CD14-positive monocyte (primary cell): ENCODE data around the gene NUMBL. TPM values are rescaled to one million over a fixed set of nuclear protein-coding genes. Genes with fewer than 3 reads are reported as not detected.

Source experiments
- DNase-seq, 3 donors: peaks; one replicate each; pipeline ENCODE4 v3.0.0-alpha.2; 2011 to 2022
- H2AFZ ChIP-seq: 2 replicates; pipeline ENCODE4 v1.6.0; 2012; ENCODE audit warnings: mild to moderate bottlenecking, low read depth, low read length, inconsistent platforms; ENCODE audit not compliant: insufficient read depth, poor library complexity, severe bottlenecking
- H3K27ac ChIP-seq, 2 donors: 1 replicate in 1 of 2; 2 replicates in 1 of 2; pipeline ENCODE4 v1.5.1; 2012 to 2013; ENCODE audit warnings: low read length in 2 of 2, control low read depth in 1 of 2, inconsistent platforms in 1 of 2, low read depth in 1 of 2, mild to moderate bottlenecking in 1 of 2
- H3K27me3 ChIP-seq, 2 donors: one replicate each; pipeline versions ENCODE4 v1.6.0 to v1.6.1; 2011 to 2013; ENCODE audit warnings: low read length in 2 of 2; ENCODE audit not compliant: control insufficient read depth in 2 of 2, insufficient read depth in 2 of 2
- H3K36me3 ChIP-seq, 2 donors: replicated peaks in 1 of 2; 1 replicate in 1 of 2; 2 replicates in 1 of 2; pipeline versions ENCODE4 v1.5.1 to v1.6.1; 2012 to 2013; ENCODE audit warnings: low read length in 2 of 2, control low read depth in 1 of 2, inconsistent platforms in 1 of 2, mild to moderate bottlenecking in 1 of 2; ENCODE audit not compliant: insufficient read depth in 2 of 2, control insufficient read depth in 1 of 2
- H3K4me1 ChIP-seq, 2 donors: 1 replicate in 1 of 2; 2 replicates in 1 of 2; pipeline versions ENCODE4 v1.5.1 to v1.6.1; 2012 to 2013; ENCODE audit warnings: low read length in 2 of 2, control low read depth in 1 of 2, inconsistent platforms in 1 of 2, mild to moderate bottlenecking in 1 of 2, moderate library complexity in 1 of 2; ENCODE audit not compliant: insufficient read depth in 2 of 2, control insufficient read depth in 1 of 2
- H3K4me2 ChIP-seq: replicated peaks from 2 replicates; pipeline ENCODE3; 2012; ENCODE audit warnings: low read length, moderate library complexity, mild to moderate bottlenecking; ENCODE audit not compliant: poor library complexity, severe bottlenecking; ENCODE audit errors: extremely low read depth
- H3K4me3 ChIP-seq, 3 experiments: fragments of 200-600 bp in 1 of 3; sonication (generic) in 1 of 3; replicated peaks in 1 of 3; 1 replicate in 2 of 3; 2 replicates in 1 of 3; pipeline ENCODE4 v1.5.1; 2011 to 2013; ENCODE audit warnings: low read length in 3 of 3, mild to moderate bottlenecking in 3 of 3, control low read depth in 2 of 3, low read depth in 2 of 3, inconsistent platforms in 1 of 3, moderate library complexity in 1 of 3
- H3K79me2 ChIP-seq: 2 replicates; pipeline ENCODE4 v1.6.0; 2012; ENCODE audit warnings: mild to moderate bottlenecking, control low read depth, inconsistent platforms, low read length, moderate library complexity; ENCODE audit not compliant: insufficient read depth
- H3K9ac ChIP-seq: 2 replicates; pipeline ENCODE4 v1.6.0; 2017; ENCODE audit warnings: low read length, mild to moderate bottlenecking; ENCODE audit not compliant: insufficient read depth, poor library complexity, severe bottlenecking
- H3K9me3 ChIP-seq, 2 donors: replicated peaks in 1 of 2; 1 replicate in 1 of 2; 2 replicates in 1 of 2; pipeline versions ENCODE4 v1.5.1 to v1.6.1; 2012 to 2013; ENCODE audit warnings: low read length in 2 of 2, control low read depth in 1 of 2; ENCODE audit not compliant: control insufficient read depth in 1 of 2, insufficient read depth in 1 of 2
- H4K20me1 ChIP-seq: 2 replicates; pipeline ENCODE4 v1.6.0; 2012; ENCODE audit warnings: mild to moderate bottlenecking, low read length, control low read depth, moderate library complexity; ENCODE audit not compliant: insufficient read depth
- H3K27ac Mint-ChIP-seq, 7 donors: one replicate each; pipeline ENCODE4 v1.8.0; 2020; ENCODE audit warnings: mild to moderate bottlenecking in 7 of 7, mixed read lengths in 7 of 7, moderate library complexity in 6 of 7, inconsistent platforms in 2 of 7
- H3K27me3 Mint-ChIP-seq, 3 donors: one replicate each; pipeline ENCODE4 v1.8.0; 2021 to 2022; ENCODE audit warnings: low read depth in 3 of 3, mild to moderate bottlenecking in 3 of 3, mixed read lengths in 3 of 3, moderate library complexity in 3 of 3, inconsistent platforms in 1 of 3
- H3K36me3 Mint-ChIP-seq, 2 donors: one replicate each; pipeline ENCODE4 v1.8.0; 2020; ENCODE audit warnings: mixed read lengths in 2 of 2, inconsistent platforms in 1 of 2, mild to moderate bottlenecking in 1 of 2
- H3K4me1 Mint-ChIP-seq: one replicate; pipeline ENCODE4 v1.8.0; 2020; ENCODE audit warnings: mild to moderate bottlenecking, mixed read lengths
- H3K4me3 Mint-ChIP-seq, 2 donors: one replicate each; pipeline ENCODE4 v1.8.0; 2020; ENCODE audit warnings: mild to moderate bottlenecking in 2 of 2, mixed read lengths in 2 of 2, moderate library complexity in 1 of 2
- H3K9me3 Mint-ChIP-seq, 7 donors: one replicate each; pipeline ENCODE4 v1.8.0; 2020 to 2022; ENCODE audit warnings: mixed read lengths in 7 of 7, mild to moderate bottlenecking in 6 of 7, moderate library complexity in 6 of 7, inconsistent platforms in 2 of 7
- WGBS: methylation state at CpG from one replicate; pipeline ENCODE4 v1.1.5; 2013; ENCODE audit warnings: missing lambda C conversion rate; ENCODE audit not compliant: insufficient coverage; 5-methylcytosine and 5-hydroxymethylcytosine counted together
- intact Hi-C, 2 donors: fragments of 100-400 bp; cut with micrococcal nuclease; formaldehyde crosslinking; loops; one replicate each; pipeline versions ENCODE4 v1.15.0 to v1.15.1; 2023
- polyA plus RNA-seq, 3 donors: library from polyadenylated mRNA; depleted of rRNA in 1 of 3; unstranded in 2 of 3; stranded (reverse) in 1 of 3; fragments of 300-500 nt in 2 of 3; fragments of >200 nt in 1 of 3; fragmentation: Illumina TruSeq in 2 of 3; gene quantifications; 1 replicate in 2 of 3; 2 replicates in 1 of 3; pipeline ENCODE4 v1.2.3, GENCODE V29; 2012 to 2021
- TF ChIP-seq, protein P1 (sequence below): fragments of 200-600 bp; IDR thresholded peaks from one replicate; pipeline ENCODE4 v1.8.0; 2022; ENCODE audit warnings: antibody characterized with exemption, mild to moderate bottlenecking

Gene NUMBL
- polyA plus RNA-seq, 3 donors = 0.12 to 7.2 (median 0.45) TPM

DNA sequence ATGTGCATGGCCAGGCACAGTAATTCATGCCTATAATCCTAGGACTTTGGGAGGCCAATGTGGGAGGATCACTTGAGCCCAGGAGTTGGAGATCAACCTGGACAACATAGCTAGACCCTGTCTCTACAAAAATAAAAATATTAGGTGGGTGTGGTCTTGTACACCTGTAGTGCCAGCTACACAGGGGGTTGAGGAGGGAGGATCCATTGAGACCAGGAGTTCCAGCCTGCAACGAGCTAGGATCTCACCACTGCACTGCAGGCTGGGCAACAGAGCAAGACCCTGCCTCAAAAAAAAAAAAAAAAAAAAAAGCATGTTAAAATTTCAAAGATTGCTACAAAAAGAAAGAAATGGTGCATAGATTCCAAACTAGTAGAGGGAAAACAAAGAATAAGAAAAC, 52.1 kb downstream of the NUMBL start:
- no CpG with 5 or more reads among the region's 1 CpG for WGBS

DNA sequence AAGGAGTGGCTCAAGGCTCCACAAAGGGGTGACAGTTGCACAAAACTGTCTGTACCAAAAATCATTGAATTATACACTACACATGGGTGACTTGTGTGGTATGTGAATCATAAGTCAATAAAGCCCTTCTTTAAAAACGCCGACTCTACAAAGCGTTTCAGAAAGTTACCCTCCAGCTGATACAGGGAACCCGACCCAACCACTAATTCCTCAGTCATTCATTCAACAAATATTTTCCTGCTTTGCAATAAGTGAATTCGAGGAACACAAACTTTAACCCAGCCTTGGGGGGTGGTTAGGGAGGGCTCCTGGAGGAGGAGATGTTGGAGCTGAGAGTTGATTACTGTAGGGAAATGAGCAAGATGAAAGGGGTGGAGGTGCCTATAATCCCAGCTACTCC, 57.2 kb downstream of the NUMBL start:
- no peaks in the 10 kb centered on the region for H3K36me3 ChIP-seq
- H3K9me3 Mint-ChIP-seq = peaks cover 0 to 2% (median 0%) of the 10 kb centered on the region in 7 donors
- H3K4me2 ChIP-seq = no peak overlapping the region
- no peak overlapping the region for H3K27ac ChIP-seq
- H3K4me1 ChIP-seq = peaks cover 0 to 4% of the 10 kb centered on the region in 2 donors
- no peak for DNase-seq
- no peaks in the 10 kb centered on the region for H3K79me2 ChIP-seq
- no peak overlapping the region for H3K4me3 ChIP-seq
- peaks cover 4% of the 10 kb centered on the region for H3K4me1 Mint-ChIP-seq
- peaks cover 0 to 5% of the 10 kb centered on the region in 2 donors for H3K27me3 ChIP-seq
- H4K20me1 ChIP-seq = no peaks in the 10 kb centered on the region
- no peak overlapping the region for H2AFZ ChIP-seq
- H3K27ac Mint-ChIP-seq = peak overlapping the region in 1 of 7 donors; percentile 14
- peaks cover 3 to 5% of the 10 kb centered on the region in 2 donors for H3K36me3 Mint-ChIP-seq
- peaks cover 10 to 22% (median 10%) of the 10 kb centered on the region in 3 donors for H3K27me3 Mint-ChIP-seq
- H3K9me3 ChIP-seq = no peaks in the 10 kb centered on the region
- intact Hi-C loops = loop anchor here (5.0 kb wide), 2 partner anchors 91 to 326 kb away; no protein-coding TSS in a partner anchor
- H3K9ac ChIP-seq = no peak overlapping the region
- peak overlapping the region in 1 of 2 donors; percentile 47 for H3K4me3 Mint-ChIP-seq
- WGBS = no CpG with 5 or more reads among the region's 5 CpGs
- TF ChIP-seq, protein P1, sequence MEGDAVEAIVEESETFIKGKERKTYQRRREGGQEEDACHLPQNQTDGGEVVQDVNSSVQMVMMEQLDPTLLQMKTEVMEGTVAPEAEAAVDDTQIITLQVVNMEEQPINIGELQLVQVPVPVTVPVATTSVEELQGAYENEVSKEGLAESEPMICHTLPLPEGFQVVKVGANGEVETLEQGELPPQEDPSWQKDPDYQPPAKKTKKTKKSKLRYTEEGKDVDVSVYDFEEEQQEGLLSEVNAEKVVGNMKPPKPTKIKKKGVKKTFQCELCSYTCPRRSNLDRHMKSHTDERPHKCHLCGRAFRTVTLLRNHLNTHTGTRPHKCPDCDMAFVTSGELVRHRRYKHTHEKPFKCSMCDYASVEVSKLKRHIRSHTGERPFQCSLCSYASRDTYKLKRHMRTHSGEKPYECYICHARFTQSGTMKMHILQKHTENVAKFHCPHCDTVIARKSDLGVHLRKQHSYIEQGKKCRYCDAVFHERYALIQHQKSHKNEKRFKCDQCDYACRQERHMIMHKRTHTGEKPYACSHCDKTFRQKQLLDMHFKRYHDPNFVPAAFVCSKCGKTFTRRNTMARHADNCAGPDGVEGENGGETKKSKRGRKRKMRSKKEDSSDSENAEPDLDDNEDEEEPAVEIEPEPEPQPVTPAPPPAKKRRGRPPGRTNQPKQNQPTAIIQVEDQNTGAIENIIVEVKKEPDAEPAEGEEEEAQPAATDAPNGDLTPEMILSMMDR = no peak

More for the DNA sequence above, 52.1 kb downstream of the NUMBL start:
- Mint-ChIP-seq H3K27ac (no peak overlapping the region), H3K27me3 (peaks cover 11 to 21% (median 21%) of the 10 kb centered on the region in 3 donors), H3K36me3 (no peaks in the 10 kb centered on the region), H3K4me1 (peaks cover 8% of the 10 kb centered on the region), H3K4me3 (no peak overlapping the region), H3K9me3 (peaks cover 0 to 2% (median 0%) of the 10 kb centered on the region in 7 donors)
- no peak overlapping the region for H3K4me2 ChIP-seq
- no peak overlapping the region for H3K9ac ChIP-seq
- peaks cover 0 to 4% of the 10 kb centered on the region in 2 donors for H3K4me1 ChIP-seq
- intact Hi-C loops = no loop called here
- no peak for DNase-seq
- no peaks in the 10 kb centered on the region for H3K79me2 ChIP-seq
- TF ChIP-seq, protein P1 = no peak
- H3K27me3 ChIP-seq = peaks cover 0 to 5% of the 10 kb centered on the region in 2 donors
- no peak overlapping the region for H3K4me3 ChIP-seq
- H3K27ac ChIP-seq = no peak overlapping the region
- no peaks in the 10 kb centered on the region for H3K9me3 ChIP-seq
- no peaks in the 10 kb centered on the region for H4K20me1 ChIP-seq
- H2AFZ ChIP-seq = no peak overlapping the region
- H3K36me3 ChIP-seq = no peaks in the 10 kb centered on the region
